ENCODE measurements around the gene WDR62. TPM values are rescaled to one million over a fixed set of nuclear protein-coding genes. Genes with fewer than 3 reads are reported as not detected.

The WDR62 gene
- total and polyA plus RNA-seq, 10 of the 15 experiments (the other 5 are each of a cell fraction or from before 2014, with no cell fraction given), result 0.08 to 20.6 (median 10.9) TPM

DNA sequence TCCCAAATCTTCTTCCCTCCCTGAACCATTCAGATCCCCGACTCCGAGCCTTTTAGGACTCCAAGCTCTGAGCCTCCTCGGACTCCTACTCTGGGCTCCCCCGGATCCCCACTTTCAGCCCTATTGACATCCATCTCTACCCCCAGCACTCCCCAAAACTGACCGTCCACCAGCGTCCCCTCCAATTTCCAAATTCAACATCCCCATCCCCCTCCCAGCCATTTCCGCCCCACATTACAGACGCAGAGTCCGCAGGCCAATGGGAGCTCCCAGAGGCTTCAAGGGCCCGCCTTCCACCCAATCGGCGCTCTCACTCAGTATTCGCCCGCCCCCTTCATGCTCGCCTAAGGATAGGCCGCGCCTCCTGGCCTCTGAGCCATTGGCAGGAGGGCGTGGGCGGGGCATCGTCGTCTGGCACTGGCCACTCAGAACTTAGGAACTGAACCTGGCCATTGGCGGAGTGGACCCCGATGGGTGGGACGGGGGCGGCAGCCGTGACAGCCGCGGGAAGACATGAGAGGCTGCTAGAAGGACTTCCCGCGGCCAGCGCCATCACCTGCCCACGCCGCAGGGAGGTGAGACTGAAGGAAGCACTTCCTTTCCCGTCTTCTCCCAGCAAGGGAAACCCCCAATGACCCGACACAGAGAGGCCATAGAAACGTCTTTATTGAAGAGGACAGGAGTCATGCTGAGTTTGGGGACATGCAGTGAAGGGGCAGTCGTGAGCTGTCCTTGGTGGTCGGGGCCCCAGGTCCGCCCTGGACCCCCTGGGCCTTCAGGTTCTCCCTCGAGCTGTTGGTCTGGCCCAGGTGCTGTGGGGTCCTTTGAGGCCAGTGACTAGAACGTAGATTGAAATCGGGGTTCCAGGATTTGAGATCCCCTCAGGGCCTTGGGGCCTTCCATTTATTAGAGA is 40.4 kb upstream of the WDR62 start, which contains the start of gene ALKBH6 (continued):
- TF ChIP-seq YBX1 (IDR thresholded peaks at IDR 0.05) (no peak), RFX5 (IDR thresholded peaks at IDR 0.05; ENCODE audit: low read depth, low read length) (peak; percentile 69; the same call in 1 of the 2 replicates), BCL11A (IDR thresholded peaks at IDR 0.05; ENCODE audit: low read depth, low read length) (no peak), ZBTB11 (CRISPR knock-in tag; IDR thresholded peaks at IDR 0.05) (no peak), ASH2L (IDR thresholded peaks at IDR 0.05; ENCODE audit: borderline replicate concordance, low read depth) (no peak), EZH2 (IDR thresholded peaks at IDR 0.05; ENCODE audit: borderline replicate concordance, control insufficient read depth, low read depth, low read length) (no peak), CHD2 (IDR thresholded peaks at IDR 0.05; ENCODE audit: borderline replicate concordance, low read depth, low read length) (peak; percentile 96), ZNF217 (IDR thresholded peaks at IDR 0.05) (no peak), MLLT1 (IDR thresholded peaks at IDR 0.05) (no peak), TAF1 (IDR thresholded peaks at IDR 0.05; ENCODE audit: borderline replicate concordance, low read depth, low read length) (peak; percentile 72), PKNOX1 (IDR thresholded peaks at IDR 0.05) (peak; percentile 87; the same call in 1 of the 2 replicates), NFYA (IDR thresholded peaks at IDR 0.05; ENCODE audit: borderline replicate concordance, low read depth, low read length) (peak; percentile 54), ZNF24 (IDR thresholded peaks at IDR 0.05) (no peak)
- TF ChIP-seq, protein P1, sequence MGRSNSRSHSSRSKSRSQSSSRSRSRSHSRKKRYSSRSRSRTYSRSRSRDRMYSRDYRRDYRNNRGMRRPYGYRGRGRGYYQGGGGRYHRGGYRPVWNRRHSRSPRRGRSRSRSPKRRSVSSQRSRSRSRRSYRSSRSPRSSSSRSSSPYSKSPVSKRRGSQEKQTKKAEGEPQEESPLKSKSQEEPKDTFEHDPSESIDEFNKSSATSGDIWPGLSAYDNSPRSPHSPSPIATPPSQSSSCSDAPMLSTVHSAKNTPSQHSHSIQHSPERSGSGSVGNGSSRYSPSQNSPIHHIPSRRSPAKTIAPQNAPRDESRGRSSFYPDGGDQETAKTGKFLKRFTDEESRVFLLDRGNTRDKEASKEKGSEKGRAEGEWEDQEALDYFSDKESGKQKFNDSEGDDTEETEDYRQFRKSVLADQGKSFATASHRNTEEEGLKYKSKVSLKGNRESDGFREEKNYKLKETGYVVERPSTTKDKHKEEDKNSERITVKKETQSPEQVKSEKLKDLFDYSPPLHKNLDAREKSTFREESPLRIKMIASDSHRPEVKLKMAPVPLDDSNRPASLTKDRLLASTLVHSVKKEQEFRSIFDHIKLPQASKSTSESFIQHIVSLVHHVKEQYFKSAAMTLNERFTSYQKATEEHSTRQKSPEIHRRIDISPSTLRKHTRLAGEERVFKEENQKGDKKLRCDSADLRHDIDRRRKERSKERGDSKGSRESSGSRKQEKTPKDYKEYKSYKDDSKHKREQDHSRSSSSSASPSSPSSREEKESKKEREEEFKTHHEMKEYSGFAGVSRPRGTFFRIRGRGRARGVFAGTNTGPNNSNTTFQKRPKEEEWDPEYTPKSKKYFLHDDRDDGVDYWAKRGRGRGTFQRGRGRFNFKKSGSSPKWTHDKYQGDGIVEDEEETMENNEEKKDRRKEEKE (IDR thresholded peaks at IDR 0.05), result no peak
- TF ChIP-seq, protein P2, sequence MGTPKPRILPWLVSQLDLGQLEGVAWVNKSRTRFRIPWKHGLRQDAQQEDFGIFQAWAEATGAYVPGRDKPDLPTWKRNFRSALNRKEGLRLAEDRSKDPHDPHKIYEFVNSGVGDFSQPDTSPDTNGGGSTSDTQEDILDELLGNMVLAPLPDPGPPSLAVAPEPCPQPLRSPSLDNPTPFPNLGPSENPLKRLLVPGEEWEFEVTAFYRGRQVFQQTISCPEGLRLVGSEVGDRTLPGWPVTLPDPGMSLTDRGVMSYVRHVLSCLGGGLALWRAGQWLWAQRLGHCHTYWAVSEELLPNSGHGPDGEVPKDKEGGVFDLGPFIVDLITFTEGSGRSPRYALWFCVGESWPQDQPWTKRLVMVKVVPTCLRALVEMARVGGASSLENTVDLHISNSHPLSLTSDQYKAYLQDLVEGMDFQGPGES (IDR thresholded peaks at IDR 0.05), result peak; percentile 92
